DOHH2 (cell line): Measurements from ENCODE around the gene CBY1.

Experiments used
- H3F3A ChIP-seq: fragments of 200-600 bp; sonication (generic), shearing (Covaris generic); 2 replicates; pipeline ENCODE4 v1.6.0; 2016; ENCODE audit warnings: antibody characterized with exemption, mild to moderate bottlenecking; ENCODE audit not compliant: control insufficient read depth, insufficient read depth
- H3K27ac ChIP-seq: fragments of 200-600 bp; sonication (generic); 2 replicates; pipeline ENCODE4 v1.5.1; 2014; ENCODE audit warnings: low read depth, mild to moderate bottlenecking, low read length, moderate library complexity
- H3K27me3 ChIP-seq: fragments of 200-600 bp; sonication (generic); 2 replicates; pipeline ENCODE4 v1.6.1; 2014; ENCODE audit warnings: mild to moderate bottlenecking, low read length, mixed read lengths; ENCODE audit not compliant: control insufficient read depth
- H3K36me3 ChIP-seq: fragments of 200-600 bp; sonication (generic); 2 replicates; pipeline ENCODE4 v1.6.1; 2014; ENCODE audit warnings: mild to moderate bottlenecking, low read length, moderate library complexity, mixed read lengths; ENCODE audit not compliant: control insufficient read depth
- H3K4me1 ChIP-seq: fragments of 200-600 bp; sonication (generic); 2 replicates; pipeline ENCODE4 v1.6.1; 2014; ENCODE audit warnings: mild to moderate bottlenecking, low read length, mixed read lengths; ENCODE audit not compliant: control insufficient read depth
- H3K4me2 ChIP-seq: fragments of 200-600 bp; sonication (generic); 2 replicates; pipeline ENCODE4 v1.6.0; 2014; ENCODE audit warnings: mild to moderate bottlenecking, low read length, moderate library complexity
- H3K4me3 ChIP-seq: fragments of 200-600 bp; sonication (generic); 2 replicates; pipeline ENCODE4 v1.5.1; 2014; ENCODE audit warnings: mild to moderate bottlenecking, low read length, mixed read lengths
- H3K79me2 ChIP-seq: fragments of 200-600 bp; sonication (generic); 2 replicates; pipeline ENCODE4 v1.6.1; 2014; ENCODE audit warnings: mild to moderate bottlenecking, low read length, mixed read lengths; ENCODE audit not compliant: control insufficient read depth
- H3K9me2 ChIP-seq: fragments of 200-600 bp; sonication (generic); replicated peaks from 2 replicates; pipeline ENCODE4 v1.6.1; 2014; ENCODE audit warnings: mild to moderate bottlenecking, low read length, mixed read lengths; ENCODE audit not compliant: control insufficient read depth
- H3K9me3 ChIP-seq: fragments of 200-600 bp; sonication (generic); 2 replicates; pipeline ENCODE4 v1.6.1; 2014; ENCODE audit warnings: antibody characterized with exemption, low read length, mixed read lengths; ENCODE audit not compliant: control insufficient read depth, insufficient read depth
- H4K20me1 ChIP-seq: fragments of 200-600 bp; sonication (generic); 2 replicates; pipeline ENCODE4 v1.6.0; 2014; ENCODE audit warnings: low read depth, mild to moderate bottlenecking, antibody characterized with exemption, low read length, moderate library complexity; ENCODE audit not compliant: control insufficient read depth, insufficient read depth
- EZH2phosphoT487 ChIP-seq: fragments of 200-600 bp; sonication (generic); IDR thresholded peaks from 2 replicates; pipeline ENCODE4 v1.6.1; 2017; ENCODE audit warnings: borderline replicate concordance, mild to moderate bottlenecking, antibody characterized with exemption, low read length, moderate library complexity, mixed read lengths
- TF ChIP-seq, protein P1 (sequence below): fragments of 200-600 bp; sonication (generic); IDR thresholded peaks from one replicate; pipeline ENCODE4 v1.5.1; 2014; ENCODE audit warnings: antibody characterized with exemption, mild to moderate bottlenecking, low read depth, low read length; ENCODE audit not compliant: poor library complexity, severe bottlenecking

The CBY1 gene

DNA sequence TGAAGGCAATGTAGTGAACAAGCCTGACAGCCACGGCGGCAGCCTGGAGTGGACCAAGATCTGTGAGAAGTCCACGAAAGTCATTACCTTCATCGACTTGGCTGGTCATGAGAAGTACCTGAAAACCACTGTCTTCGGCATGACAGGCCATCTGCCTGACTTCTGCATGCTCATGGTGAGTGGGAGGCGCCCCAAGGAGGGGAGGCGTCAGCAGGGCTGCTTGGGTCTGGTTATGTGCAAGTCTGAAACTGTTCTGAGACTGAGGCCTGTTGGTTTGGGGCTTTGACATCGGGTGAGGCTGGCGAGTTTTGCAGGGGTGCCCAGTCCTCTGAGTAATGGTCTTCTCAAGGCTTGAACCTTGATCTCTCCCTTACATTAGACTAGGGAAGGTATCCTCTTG is 60.4 kb downstream of the CBY1 start:
- no peaks in the 10 kb centered on the region for H3K9me3 ChIP-seq
- H3K36me3 ChIP-seq: peaks cover 54% of the 10 kb centered on the region
- H3K27me3 ChIP-seq: no peaks in the 10 kb centered on the region
- H3K4me1 ChIP-seq: no peaks in the 10 kb centered on the region
- H3K9me2 ChIP-seq: no peaks in the 10 kb centered on the region
- no peaks in the 10 kb centered on the region for H3F3A ChIP-seq
- no peak overlapping the region for H3K4me2 ChIP-seq
- TF ChIP-seq, protein P1, sequence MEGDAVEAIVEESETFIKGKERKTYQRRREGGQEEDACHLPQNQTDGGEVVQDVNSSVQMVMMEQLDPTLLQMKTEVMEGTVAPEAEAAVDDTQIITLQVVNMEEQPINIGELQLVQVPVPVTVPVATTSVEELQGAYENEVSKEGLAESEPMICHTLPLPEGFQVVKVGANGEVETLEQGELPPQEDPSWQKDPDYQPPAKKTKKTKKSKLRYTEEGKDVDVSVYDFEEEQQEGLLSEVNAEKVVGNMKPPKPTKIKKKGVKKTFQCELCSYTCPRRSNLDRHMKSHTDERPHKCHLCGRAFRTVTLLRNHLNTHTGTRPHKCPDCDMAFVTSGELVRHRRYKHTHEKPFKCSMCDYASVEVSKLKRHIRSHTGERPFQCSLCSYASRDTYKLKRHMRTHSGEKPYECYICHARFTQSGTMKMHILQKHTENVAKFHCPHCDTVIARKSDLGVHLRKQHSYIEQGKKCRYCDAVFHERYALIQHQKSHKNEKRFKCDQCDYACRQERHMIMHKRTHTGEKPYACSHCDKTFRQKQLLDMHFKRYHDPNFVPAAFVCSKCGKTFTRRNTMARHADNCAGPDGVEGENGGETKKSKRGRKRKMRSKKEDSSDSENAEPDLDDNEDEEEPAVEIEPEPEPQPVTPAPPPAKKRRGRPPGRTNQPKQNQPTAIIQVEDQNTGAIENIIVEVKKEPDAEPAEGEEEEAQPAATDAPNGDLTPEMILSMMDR: no peak
- TF ChIP-seq EZH2phosphoT487: no peak
- peaks cover 47% of the 10 kb centered on the region for H3K79me2 ChIP-seq
- no peak overlapping the region for H3K27ac ChIP-seq
- H3K4me3 ChIP-seq: no peak overlapping the region
- peaks cover 11% of the 10 kb centered on the region for H4K20me1 ChIP-seq

DNA sequence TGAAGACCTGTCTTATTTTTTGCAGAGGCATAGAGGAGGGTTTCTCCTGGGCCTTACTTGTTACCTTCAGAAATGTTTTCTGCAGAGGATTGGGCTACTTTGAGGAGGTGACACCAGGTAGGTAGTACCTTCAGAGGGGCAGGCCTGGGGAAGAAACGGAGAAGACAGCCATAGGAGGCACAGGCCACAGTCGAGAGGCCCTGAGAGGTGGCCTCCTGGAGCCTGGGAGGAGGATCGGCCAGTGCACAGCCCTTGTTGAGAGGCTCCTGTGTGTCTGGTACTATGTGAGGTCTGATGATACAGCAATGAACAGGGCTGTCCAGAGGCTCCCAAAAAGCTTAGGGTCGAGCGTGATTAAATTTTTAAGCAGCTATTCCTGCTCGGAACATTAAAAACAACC is 60.8 kb downstream of the CBY1 start:
- Histone ChIP-seq H3F3A (no peaks in the 10 kb centered on the region), H3K36me3 (peaks cover 55% of the 10 kb centered on the region), H3K4me3 (no peak overlapping the region), H3K9me3 (no peaks in the 10 kb centered on the region), H3K4me2 (no peak overlapping the region), H4K20me1 (peaks cover 11% of the 10 kb centered on the region), H3K27ac (no peak overlapping the region), H3K27me3 (no peaks in the 10 kb centered on the region), H3K4me1 (no peaks in the 10 kb centered on the region), H3K9me2 (no peaks in the 10 kb centered on the region), H3K79me2 (peaks cover 43% of the 10 kb centered on the region)
- TF ChIP-seq, protein P1: no peak
- TF ChIP-seq EZH2phosphoT487: no peak

DNA sequence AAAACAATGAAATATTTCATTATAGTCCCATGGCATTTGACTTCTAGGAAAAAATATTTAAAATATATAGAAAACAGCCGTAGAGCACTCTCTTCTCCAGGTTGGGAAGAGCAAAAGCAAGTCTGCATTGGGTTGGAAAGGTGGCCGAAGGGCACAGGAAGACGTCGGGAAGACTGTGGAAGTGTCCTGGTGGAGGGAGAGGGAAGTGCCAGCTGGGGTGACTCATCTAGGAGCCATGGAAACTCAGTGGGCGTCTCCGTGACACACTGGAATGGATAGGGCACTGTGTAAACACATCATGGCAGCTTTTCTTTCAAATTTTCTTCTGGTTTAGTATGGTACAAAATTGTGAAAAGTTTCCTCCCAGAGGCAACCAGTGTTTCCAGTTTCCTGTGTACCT is 62.0 kb downstream of the CBY1 start:
- no peak for TF ChIP-seq EZH2phosphoT487
- TF ChIP-seq, protein P1: no peak
- Histone ChIP-seq H3K9me3 (no peaks in the 10 kb centered on the region), H3K4me3 (no peak overlapping the region), H3F3A (no peaks in the 10 kb centered on the region), H3K9me2 (no peaks in the 10 kb centered on the region), H3K79me2 (peaks cover 31% of the 10 kb centered on the region), H4K20me1 (peaks cover 3% of the 10 kb centered on the region; the same call in 1 of the 2 replicates), H3K4me1 (no peaks in the 10 kb centered on the region), H3K4me2 (no peak overlapping the region), H3K27ac (no peak overlapping the region), H3K36me3 (peaks cover 59% of the 10 kb centered on the region), H3K27me3 (no peaks in the 10 kb centered on the region)

DNA sequence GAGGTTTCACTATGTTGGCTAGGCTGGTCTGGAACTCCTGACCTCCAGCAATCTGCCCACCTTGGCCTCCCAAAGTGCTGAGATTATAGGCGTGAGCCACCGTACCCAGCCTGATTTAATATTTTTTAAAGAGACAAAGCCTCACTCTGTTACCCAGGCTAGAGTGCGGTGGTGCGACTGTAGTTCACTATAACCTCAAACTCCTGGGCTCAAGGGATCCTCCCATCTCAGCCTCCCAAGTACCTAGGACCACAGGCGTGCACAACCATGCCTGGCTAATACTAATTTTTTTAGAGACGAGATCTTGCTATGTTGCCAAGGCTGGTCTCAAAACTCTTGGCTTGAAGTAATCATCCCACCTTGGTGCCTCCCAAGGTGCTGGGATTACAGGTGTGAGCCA is 62.8 kb downstream of the CBY1 start:
- no peak overlapping the region for H3K27ac ChIP-seq
- H3F3A ChIP-seq: no peaks in the 10 kb centered on the region
- peaks cover 65% of the 10 kb centered on the region for H3K36me3 ChIP-seq

More for the DNA sequence above, 62.8 kb downstream of the CBY1 start:
- no peaks in the 10 kb centered on the region for H3K27me3 ChIP-seq
- H3K9me2 ChIP-seq: no peaks in the 10 kb centered on the region
- H4K20me1 ChIP-seq: no peaks in the 10 kb centered on the region
- no peak overlapping the region for H3K4me2 ChIP-seq
- no peak for TF ChIP-seq EZH2phosphoT487
- TF ChIP-seq, protein P1: no peak
- no peak overlapping the region for H3K4me3 ChIP-seq
- H3K79me2 ChIP-seq: peaks cover 23% of the 10 kb centered on the region
- no peaks in the 10 kb centered on the region for H3K4me1 ChIP-seq
- no peaks in the 10 kb centered on the region for H3K9me3 ChIP-seq
